GM12874 (cell line): ENCODE results near the gene CNFN.

Experiments used
- CTCF ChIP-seq: IDR thresholded peaks from 2 replicates; pipeline ENCODE4 v1.5.1; 2011; ENCODE audit warnings: low read depth, mild to moderate bottlenecking, control low read depth, low read length, moderate library complexity; ENCODE audit not compliant: insufficient read depth

Gene CNFN

DNA sequence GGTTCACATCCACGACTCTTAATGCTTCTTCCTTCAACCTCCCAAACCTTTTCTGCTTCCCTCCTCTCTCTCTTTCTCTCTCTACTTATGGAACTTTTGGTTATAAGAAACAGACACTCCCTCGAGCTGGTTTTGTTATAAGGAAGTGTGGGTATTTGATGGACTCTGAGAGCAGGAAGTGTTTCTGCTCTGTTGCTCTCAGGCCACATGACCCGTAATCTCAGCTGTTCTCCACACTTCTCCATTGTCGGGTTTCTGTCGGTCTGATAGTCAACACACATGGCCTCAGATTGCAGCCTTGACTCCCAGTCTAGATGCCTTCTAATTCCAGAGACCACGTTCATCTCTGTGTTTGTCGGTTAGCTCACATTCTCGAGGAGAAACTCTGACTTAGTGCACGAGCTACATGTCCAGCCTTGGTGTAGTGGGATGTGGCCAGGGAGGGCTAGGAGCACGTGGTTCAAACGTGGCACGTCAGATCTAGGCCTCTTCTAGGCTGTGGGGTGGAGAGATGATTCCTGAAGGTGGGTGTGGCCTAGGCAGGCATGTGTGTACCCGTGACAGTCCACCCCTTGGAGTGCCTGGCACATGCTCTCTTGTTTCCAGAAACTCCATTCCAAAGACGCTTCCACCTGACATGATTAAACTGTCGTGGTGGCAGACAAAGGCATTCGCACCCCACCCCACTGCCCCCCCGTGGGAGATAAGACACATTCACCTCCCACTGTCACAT is 26.3 kb downstream of the CNFN start:
- no peak for TF ChIP-seq CTCF

GRCh38 chr19:42362891-42363440 is 27.1 kb downstream of the CNFN start:
- no peak for TF ChIP-seq CTCF

DNA sequence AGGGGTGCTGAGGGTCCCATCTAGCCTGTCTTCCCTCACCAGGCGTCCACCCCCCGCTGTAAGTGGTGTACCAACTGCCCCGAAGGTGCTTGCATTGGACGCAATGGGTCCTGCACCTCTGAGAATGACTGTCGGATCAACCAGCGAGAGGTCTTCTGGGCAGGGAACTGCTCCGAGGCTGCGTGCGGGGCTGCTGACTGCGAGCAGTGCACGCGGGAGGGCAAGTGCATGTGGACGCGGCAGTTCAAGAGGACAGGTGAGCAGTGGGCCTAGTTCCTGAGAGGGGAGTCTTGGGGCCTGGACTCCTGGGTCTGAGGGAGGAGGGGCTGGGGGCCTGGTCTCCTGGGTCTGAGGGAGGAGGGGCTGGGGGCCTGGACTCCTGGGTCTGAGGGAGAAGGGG is 27.8 kb downstream of the CNFN start:
- TF ChIP-seq CTCF = no peak

GRCh38 chr19:42361545-42361910 is 28.6 kb downstream of the CNFN start:
- TF ChIP-seq CTCF = no peak

DNA sequence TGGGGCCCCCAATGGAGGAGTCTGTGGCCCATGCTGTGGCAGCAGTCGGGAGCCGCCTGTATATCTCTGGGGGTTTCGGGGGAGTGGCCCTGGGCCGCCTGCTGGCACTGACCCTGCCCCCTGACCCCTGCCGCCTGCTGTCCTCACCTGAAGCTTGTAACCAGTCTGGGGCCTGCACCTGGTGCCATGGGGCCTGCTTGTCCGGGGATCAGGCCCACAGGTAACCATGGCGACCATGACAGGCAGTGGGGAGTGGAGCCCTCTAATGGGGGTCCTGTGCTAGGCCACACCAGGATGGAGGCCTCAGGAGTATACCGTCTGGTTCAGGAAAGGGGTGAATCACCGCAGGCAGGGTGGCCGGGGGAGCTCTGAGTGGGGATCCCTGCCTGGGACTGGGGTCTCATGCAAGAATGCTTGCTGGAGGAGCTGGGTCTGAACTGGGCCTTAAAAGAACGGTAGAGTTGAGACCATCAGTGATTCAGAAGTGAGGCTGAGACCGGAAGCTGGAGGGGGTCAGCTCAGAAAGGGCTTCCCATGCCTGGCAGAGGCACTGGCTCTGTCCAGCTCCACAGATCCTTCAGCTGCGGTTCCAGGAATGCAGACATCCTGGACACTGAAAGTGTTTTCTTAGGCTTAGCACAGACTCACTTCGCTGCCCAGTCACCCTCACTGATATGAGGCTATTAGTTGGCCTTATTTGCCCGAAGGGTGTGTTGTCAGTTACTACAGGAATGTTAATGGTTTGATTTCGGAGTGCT is 29.1 kb downstream of the CNFN start:
- TF ChIP-seq CTCF = no peak

DNA sequence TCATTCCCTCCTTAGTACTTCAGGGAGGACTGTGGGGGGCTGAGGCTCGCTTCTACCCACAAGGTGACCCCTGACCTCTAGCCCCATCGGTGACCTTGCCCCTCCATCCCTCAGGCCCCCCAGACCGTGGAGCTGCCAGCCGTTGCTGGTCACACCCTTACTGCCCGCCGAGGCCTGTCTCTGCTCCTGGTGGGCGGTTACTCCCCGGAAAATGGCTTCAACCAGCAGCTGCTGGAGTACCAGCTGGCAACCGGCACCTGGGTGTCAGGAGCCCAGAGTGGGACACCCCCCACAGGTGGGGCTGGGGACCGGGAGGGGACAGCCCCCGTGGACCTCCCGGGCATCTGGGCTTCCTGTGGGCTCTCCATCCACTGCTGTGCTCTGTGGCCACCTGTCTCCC is 32.8 kb downstream of the CNFN start:
- TF ChIP-seq CTCF = no peak

GRCh38 chr19:42356686-42357085 is 33.4 kb downstream of the CNFN start:
- TF ChIP-seq CTCF = no peak
